OCI-LY3 (cell line): Measurements from ENCODE around the gene LRP6.

Experiments
- CTCF ChIP-seq: fragments of 200-600, 300-600 bp; sonication (generic); IDR thresholded peaks from 2 replicates; pipeline ENCODE4 v1.5.1; 2014; ENCODE audit warnings: antibody characterized with exemption, low read length, low read depth
- EZH2phosphoT487 ChIP-seq: fragments of 200-600 bp; shearing (Covaris generic); IDR thresholded peaks from 2 replicates; pipeline ENCODE4 v1.6.1; 2018; ENCODE audit warnings: antibody characterized with exemption, mixed run types, low read depth

DNA sequence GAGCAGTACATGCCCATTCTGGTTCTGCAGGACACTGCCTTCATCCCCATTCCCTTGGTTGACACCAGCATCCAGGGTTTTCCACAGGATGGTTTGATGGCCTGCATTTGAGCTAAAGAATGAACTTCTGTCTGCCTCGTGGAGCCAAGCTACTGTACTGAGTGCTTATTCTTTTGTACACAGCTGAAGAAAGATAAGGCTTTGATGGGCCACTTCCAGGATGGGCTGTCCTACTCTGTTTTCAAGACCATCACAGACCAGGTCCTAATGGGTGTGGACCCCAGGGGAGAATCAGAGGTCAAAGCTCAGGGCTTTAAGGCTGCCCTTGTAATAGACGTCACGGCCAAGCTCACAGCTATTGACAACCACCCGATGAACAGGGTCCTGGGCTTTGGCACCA, 172.4 kb downstream of the LRP6 start:
- TF ChIP-seq CTCF (no peak), EZH2phosphoT487 (no peak)
